Stimulated activated CD4-positive, alpha-beta T cell treated with anti-CD3 and anti-CD28 coated beads, Interleukin-1b, Interleukin-23, amount 100 ng/mL, for 48 hours (primary cell): ENCODE measurements around the gene S100PBP.

Source experiments
- DNase-seq: peaks from one replicate; pipeline ENCODE4 v3.0.0-alpha.2; 2020

S100PBP gene

GRCh38 chr1:32871364-32872191 lies 54.1 kb downstream of the S100PBP start:
- DNase-seq, result no peak

- no peak for DNase-seq
Observed at GRCh38 chr1:32872192-32872460, 54.7 kb downstream of the S100PBP start.

GRCh38 chr1:32873484-32873883 lies 56.0 kb downstream of the S100PBP start:
- no peak for DNase-seq

GRCh38 chr1:32874860-32875752 lies 57.7 kb downstream of the S100PBP start:
- DNase-seq, result no peak

GRCh38 chr1:32876341-32877210 lies 59.1 kb downstream of the S100PBP start:
- DNase-seq, result peak; percentile 31

GRCh38 chr1:32877211-32878110 lies 60.0 kb downstream of the S100PBP start:
- no peak for DNase-seq

GRCh38 chr1:32878183-32878582 lies 60.7 kb downstream of the S100PBP start:
- no peak for DNase-seq

GRCh38 chr1:32878637-32879041 lies 61.2 kb downstream of the S100PBP start:
- DNase-seq, result no peak

- no peak for DNase-seq
Observed at GRCh38 chr1:32881291-32881690, 63.8 kb downstream of the S100PBP start.

- DNase-seq, result no peak
Observed at GRCh38 chr1:32881871-32882850, 64.7 kb downstream of the S100PBP start.

- DNase-seq, result no peak
Observed at GRCh38 chr1:32883338-32884031, 66.0 kb downstream of the S100PBP start.

- no peak for DNase-seq
Observed at GRCh38 chr1:32884032-32884372, 66.5 kb downstream of the S100PBP start.

- no peak for DNase-seq
Observed at GRCh38 chr1:32884726-32885125, 67.3 kb downstream of the S100PBP start.

- no peak for DNase-seq
Observed at GRCh38 chr1:32885676-32886003, 68.2 kb downstream of the S100PBP start.

- peak; percentile 54 for DNase-seq
Observed at GRCh38 chr1:32886004-32886827, 68.8 kb downstream of the S100PBP start, which contains the start of gene HPCA. Gene HPCA (plus strand): TSS chr1:32886491. CDS start chr1:32888899, 2,408 bp downstream.

- no peak for DNase-seq
Observed at GRCh38 chr1:32886828-32887414, 69.5 kb downstream of the S100PBP start.

GRCh38 chr1:32887623-32888022 lies 70.2 kb downstream of the S100PBP start:
- no peak for DNase-seq

GRCh38 chr1:32888134-32888533 lies 70.7 kb downstream of the S100PBP start:
- no peak for DNase-seq
